Stimulated activated CD4-positive, alpha-beta T cell treated with anti-CD3 and anti-CD28 coated beads, Interleukin-4, amount 100 ng/mL, for 24 hours (primary cell): ENCODE data around the gene ADGRA1.
"Not testable (repeated sequence)": the region's sequence is repeated elsewhere in the genome, so short reads cannot be mapped to it uniquely, and the experiment has no call there.

ENCODE experiments used
- DNase-seq: peaks from one replicate; pipeline ENCODE4 v3.0.0-alpha.2; 2020

The ADGRA1 gene

DNA sequence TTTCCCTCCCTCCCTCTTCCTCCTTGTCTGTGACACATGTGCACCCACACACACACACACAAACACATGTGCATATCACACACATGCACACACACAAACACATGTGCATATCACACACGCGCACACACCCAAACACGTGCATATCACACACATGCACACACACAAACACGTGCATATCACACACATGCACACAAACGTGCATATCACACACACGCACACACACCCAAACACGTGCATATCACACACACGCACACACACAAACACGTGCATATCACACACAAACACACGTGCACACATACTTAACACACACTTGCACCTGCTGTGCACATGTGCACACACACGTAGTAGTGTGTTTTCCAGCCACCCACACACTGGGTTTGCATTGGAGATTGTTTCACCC is 42.9 kb downstream of the ADGRA1 start:
- DNase-seq: no peak

GRCh38 chr10:133131053-133131452 is 43.3 kb downstream of the ADGRA1 start:
- DNase-seq: no peak

- no peak for DNase-seq
Observed at GRCh38 chr10:133131734-133132472, 44.2 kb downstream of the ADGRA1 start.

GRCh38 chr10:133132473-133133291 is 45.0 kb downstream of the ADGRA1 start:
- no peak for DNase-seq

DNA sequence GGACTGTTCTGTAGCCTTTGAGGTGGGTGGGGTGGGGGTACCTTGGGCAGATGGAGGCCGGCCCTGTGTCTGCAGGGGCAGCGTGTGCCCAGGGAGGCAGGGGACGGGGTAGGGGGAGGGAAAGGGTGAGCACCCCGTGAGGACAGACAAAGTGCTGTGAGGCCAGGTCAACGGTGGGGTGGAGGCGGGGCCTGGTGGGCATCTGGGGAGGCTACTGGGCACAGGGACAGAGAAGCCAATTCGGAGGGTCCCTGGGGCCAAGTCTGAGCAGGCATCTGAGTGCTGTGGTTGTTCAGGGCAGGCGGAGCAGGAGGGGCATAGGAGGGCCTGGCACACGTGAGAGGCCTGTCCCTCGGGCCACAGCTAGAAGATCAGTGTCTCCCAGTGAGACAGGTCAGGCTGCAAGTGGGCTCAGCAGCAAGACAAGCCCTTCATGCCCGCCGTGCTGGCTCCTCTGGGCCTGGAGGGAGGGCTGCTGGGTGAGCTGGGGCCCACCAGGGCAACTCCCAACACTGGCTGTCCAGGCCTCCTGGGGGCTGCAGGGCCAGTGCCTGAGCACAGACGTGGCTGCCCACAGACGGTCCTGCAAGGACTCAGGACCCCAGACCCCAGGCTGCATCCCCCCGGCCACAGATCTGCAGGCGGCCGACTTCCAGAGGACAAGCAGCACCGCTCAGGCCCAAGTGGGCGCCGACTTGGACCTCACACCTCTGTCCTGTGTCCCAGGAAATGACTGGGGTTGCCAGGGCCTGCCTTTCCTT is 45.9 kb downstream of the ADGRA1 start:
- DNase-seq: no peak

DNA sequence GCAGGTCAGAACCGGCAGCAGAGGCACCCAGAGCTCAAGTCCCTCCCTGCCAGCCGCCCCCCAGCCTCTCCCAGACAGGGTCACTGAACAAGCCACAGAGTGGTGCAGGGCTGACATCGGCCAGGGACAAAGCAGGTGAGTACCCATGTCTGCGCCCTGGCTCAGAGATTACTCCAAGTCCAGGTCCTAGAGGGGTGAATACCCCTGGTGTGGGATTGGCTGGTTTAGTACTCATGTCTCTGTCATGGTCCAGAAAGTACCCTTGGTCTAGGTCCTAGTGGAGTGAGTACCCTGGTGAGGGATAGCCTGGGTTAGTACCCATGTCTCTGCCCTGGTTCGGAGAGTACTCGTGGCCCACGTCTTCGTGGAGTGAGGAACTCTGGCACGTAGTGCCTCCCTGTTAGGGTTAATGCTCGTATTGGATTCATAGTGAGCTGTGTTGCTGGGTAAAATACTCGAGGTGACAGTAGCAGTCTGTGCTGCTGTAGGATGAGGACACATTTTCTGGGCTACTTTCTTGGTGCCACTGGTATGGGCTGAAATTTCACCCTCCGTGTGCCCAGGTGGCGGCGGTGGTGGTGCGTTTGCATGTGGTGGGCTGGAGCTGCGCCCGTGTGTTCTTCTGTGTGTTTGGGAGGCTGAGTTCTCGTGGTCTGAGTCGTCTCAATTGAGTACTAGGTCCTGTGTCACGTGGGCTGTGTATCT is 46.8 kb downstream of the ADGRA1 start:
- no peak for DNase-seq

GRCh38 chr10:133135116-133135465 is 47.4 kb downstream of the ADGRA1 start:
- DNase-seq: no peak

GRCh38 chr10:133137486-133138145 is 49.9 kb downstream of the ADGRA1 start:
- not testable (repeated sequence) for DNase-seq

- no peak for DNase-seq
Observed at GRCh38 chr10:133139551-133140065, 51.9 kb downstream of the ADGRA1 start.

- DNase-seq: no peak
Observed at GRCh38 chr10:133140417-133141143, 52.9 kb downstream of the ADGRA1 start.

DNA sequence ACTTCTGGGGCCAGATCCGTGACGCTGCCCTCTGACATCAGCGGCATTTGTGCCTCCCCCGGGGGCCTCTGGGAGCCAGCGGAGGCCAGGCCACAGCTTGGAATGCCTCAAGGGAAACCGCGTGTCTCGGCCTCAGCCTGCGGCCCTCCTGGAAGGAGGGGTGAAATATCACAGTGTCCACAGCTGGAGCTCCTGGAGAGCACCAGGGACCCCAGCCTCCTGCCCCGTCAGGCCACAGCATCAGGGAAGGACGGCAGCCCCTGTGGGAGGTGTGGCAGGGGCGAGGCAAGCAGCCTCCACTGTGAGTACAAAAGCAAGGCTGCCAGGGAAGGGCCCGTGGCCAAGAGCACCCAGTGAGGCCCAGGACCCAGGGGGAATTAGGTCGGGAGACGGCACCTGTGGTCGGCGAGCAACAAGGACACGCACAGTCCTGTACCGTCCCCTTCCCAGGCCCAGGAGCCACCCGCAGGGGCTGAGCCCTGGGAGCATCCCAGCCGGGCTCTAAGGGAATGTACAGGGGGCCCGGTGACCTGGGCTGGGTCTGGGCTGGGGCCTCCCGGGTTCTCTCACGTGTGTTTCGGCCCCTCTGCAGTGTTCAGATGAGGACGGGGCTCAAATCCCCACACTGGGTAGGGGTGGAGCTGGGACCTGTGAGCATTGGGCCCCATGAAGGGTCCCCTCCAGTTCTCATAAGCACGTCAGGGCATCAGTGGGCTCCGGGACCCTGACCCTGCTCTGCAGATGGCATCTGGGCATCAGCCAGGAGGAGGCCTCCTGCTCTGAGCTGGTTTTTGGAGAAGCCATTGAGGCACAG is 53.6 kb downstream of the ADGRA1 start:
- no peak for DNase-seq

DNA sequence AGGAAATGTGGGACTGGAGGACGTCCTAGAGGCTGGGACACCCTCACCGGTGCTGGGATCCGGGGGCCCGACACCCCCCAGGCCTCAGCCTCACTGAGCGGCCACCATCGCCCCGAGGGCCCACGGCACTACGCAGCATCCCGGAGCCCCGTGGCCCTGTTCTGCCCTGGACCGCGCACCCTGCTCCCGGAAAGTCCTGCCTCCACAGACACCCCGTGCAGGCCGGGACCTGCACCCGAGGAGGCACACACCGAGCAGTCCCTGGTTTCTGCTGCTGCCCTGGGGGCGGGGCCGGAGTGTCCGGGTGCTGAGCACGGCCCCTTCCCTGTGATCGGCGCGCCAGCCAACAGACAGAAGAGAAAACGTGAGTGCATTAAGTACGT is 54.2 kb downstream of the ADGRA1 start:
- DNase-seq: no peak

GRCh38 chr10:133142523-133143199 is 54.9 kb downstream of the ADGRA1 start:
- no peak for DNase-seq

DNA sequence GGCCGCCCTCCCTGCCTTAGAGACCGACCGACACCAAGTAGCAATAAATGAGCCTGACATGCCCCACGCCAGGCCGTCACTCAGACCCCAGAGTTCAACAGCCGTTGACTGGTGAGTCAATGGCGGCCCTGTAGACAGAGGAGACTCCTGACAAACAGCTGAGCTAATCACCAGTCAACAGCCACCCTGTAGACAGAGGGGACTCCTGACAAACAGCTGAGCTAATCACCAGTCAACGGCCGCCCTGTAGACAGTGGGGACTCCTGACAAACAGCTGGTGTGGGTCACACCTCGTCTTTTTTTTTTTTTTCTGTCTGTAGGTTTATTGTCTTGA is 55.4 kb downstream of the ADGRA1 start:
- no peak for DNase-seq

GRCh38 chr10:133143546-133143945 is 55.8 kb downstream of the ADGRA1 start:
- DNase-seq: no peak

GRCh38 chr10:133144771-133145170 is 57.0 kb downstream of the ADGRA1 start:
- no peak for DNase-seq

DNA sequence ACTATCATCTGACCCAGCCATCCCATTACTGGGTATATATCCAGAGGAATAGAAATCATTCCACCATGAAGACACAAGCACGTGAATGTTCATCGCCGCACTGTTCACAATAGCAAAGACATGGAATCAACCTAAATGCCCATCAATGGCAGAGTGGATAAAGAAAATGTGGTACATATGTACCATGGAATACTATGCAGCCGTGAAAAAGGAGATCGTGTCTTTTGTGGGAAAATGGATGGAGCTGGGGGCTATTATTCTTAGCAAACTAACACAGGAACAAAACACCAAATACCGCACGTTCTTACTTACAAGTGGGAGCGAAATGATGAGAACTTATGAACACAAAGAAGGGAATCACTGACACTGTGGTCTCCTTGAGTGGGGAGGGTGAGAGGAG is 62.5 kb downstream of the ADGRA1 start:
- DNase-seq: no peak

DNA sequence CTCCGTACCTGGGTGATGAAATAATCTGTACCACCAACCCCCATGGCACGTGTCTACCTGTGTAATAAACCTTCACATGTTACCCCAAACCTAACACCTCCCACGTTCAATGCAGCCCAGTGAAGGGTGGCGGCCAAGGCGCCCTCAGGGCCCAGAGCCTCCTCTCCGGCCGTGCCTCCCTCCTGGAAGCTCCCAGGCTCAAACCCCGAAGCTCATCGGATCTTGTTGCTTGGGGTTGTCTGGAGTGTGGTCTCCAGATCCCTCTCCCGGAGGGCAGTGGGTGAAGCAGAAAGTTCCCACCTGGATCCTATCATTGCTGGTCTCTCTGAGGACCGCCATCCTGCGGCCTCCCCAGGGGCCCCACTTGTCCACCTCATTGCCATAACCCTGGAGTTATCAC is 62.9 kb downstream of the ADGRA1 start:
- DNase-seq: no peak

- DNase-seq: not testable (repeated sequence)
Observed at GRCh38 chr10:133151071-133151470, 63.3 kb downstream of the ADGRA1 start.

- no peak for DNase-seq
Observed at GRCh38 chr10:133151543-133151972, 63.8 kb downstream of the ADGRA1 start.
